Panc1 (cell line): ENCODE data around the gene DNER. TPM values are rescaled to one million over a fixed set of nuclear protein-coding genes. Genes with fewer than 3 reads are reported as not detected.
"Not testable (repeated sequence)": the region's sequence is repeated elsewhere in the genome, so short reads cannot be mapped to it uniquely, and the experiment has no call there.

Source experiments
- ATAC-seq: fragments of 200-7000 bp; cut with Tn5 transposase; 2 replicates; pipeline ENCODE4 v1.9.1; 2020; ENCODE audit warnings: mild to moderate bottlenecking, moderate library complexity
- BruUV-seq: library from RNA; stranded (reverse); fragments of 400-500 nt; replicated peaks from 2 replicates; lab custom pipeline; 2021; lab: Mats Ljungman, UMichigan
- CTCF ChIA-PET: fragments of 300-600 bp; sonication (Branson Sonifier 250); formaldehyde crosslinking; loops from one replicate; lab custom pipeline; 2022; ENCODE audit warnings: antibody characterized with exemption; lab: Charles Lee
- POLR2A ChIA-PET: fragments of 300-600 bp; sonication (Branson Sonifier 250); formaldehyde crosslinking; loops from one replicate; lab custom pipeline; 2022; ENCODE audit warnings: antibody characterized with exemption; lab: Charles Lee
- DNase-seq: peaks from one replicate; pipeline ENCODE4 v3.0.0-alpha.2; 2010; ENCODE audit warnings: low read depth, low spot score
- H3K27ac ChIP-seq: 2 replicates; pipeline ENCODE4 v1.5.1; 2011; ENCODE audit warnings: mild to moderate bottlenecking, low read length, inconsistent platforms
- H3K27me3 ChIP-seq: fragments of 200-500 bp; sonication (Bioruptor generic); 2 replicates; pipeline ENCODE4 v1.6.0; 2014; ENCODE audit warnings: low read length, inconsistent platforms; ENCODE audit not compliant: control insufficient read depth, insufficient read depth
- H3K36me3 ChIP-seq: fragments of 200-500 bp; sonication (Bioruptor generic); 2 replicates; pipeline ENCODE4 v1.5.1; 2014; ENCODE audit warnings: inconsistent platforms, mild to moderate bottlenecking, low read length, moderate library complexity; ENCODE audit not compliant: control insufficient read depth, insufficient read depth
- H3K4me1 ChIP-seq: 2 replicates; pipeline ENCODE4 v1.5.1; 2011; ENCODE audit warnings: inconsistent platforms, mild to moderate bottlenecking, low read length, moderate library complexity; ENCODE audit not compliant: control insufficient read depth, insufficient read depth
- H3K4me3 ChIP-seq, 2 experiments: 2 replicates each; pipeline ENCODE4 v1.5.1; 2011 to 2012; ENCODE audit warnings: low read depth in 2 of 2, low read length in 2 of 2, mild to moderate bottlenecking in 2 of 2, inconsistent platforms in 1 of 2, moderate library complexity in 1 of 2
- H3K9me3 ChIP-seq: fragments of 200-500 bp; sonication (Bioruptor generic); 2 replicates; pipeline ENCODE4 v1.5.1; 2014; ENCODE audit warnings: low read depth, mild to moderate bottlenecking, inconsistent platforms, low read length, moderate library complexity; ENCODE audit not compliant: control insufficient read depth, insufficient read depth
- CTCF ChIP-seq: fragments of 450-650 bp; IDR thresholded peaks from 2 replicates; pipeline ENCODE4 v1.5.1; 2017; ENCODE audit warnings: mild to moderate bottlenecking
- POLR2AphosphoS5 ChIP-seq: IDR thresholded peaks from 2 replicates; pipeline ENCODE4 v1.6.1; 2012; ENCODE audit warnings: mild to moderate bottlenecking, low read depth, low read length, moderate library complexity
- REST ChIP-seq, 2 experiments: IDR thresholded peaks; 2 replicates each; pipeline ENCODE4 v1.6.1; 2011 to 2012; ENCODE audit warnings: low read depth in 2 of 2, control low read depth in 1 of 2, low read length in 1 of 2, mild to moderate bottlenecking in 1 of 2, moderate library complexity in 1 of 2; ENCODE audit not compliant: insufficient read depth in 1 of 2
- SIN3A ChIP-seq: IDR thresholded peaks from 2 replicates; pipeline ENCODE4 v1.6.1; 2012; ENCODE audit warnings: low read depth, mild to moderate bottlenecking, low read length, moderate library complexity, borderline replicate concordance; ENCODE audit not compliant: insufficient read depth
- TCF7L2 ChIP-seq: IDR thresholded peaks from 2 replicates; pipeline ENCODE4 v1.6.1; 2011; ENCODE audit warnings: mild to moderate bottlenecking, low read depth, low read length, inconsistent platforms
- in situ Hi-C: cut with HindIII; loops from 2 replicates; pipeline ENCODE4 v1.10.0; 2016; ENCODE audit warnings: low sequenced_read_pairs, low pct_unique_long_range_greater_than_20kb
- intact Hi-C: fragments of 100-400 bp; cut with micrococcal nuclease; formaldehyde crosslinking; loops from one replicate; pipeline ENCODE4 v1.10.0; 2022; ENCODE audit not compliant: unreplicated experiment
- total RNA-seq: library from RNA; stranded (reverse); gene quantifications from one replicate; pipeline ENCODE4 v1.2.1, GENCODE V29; 2021; ENCODE audit not compliant: unreplicated experiment

Gene DNER
- total RNA-seq, 1 experiment from 2014 or later, result 0.31 TPM

GRCh38 chr2:229748950-229749349 is 34.6 kb upstream of the DNER start:
- H3K9me3 ChIP-seq, result no peaks in the 10 kb centered on the region
- H3K4me3 ChIP-seq, result no peak overlapping the region
- in situ Hi-C loops, result no loop called here
- no TSS peak for BruUV-seq
- no peaks in the 10 kb centered on the region for H3K36me3 ChIP-seq
- ChIA-PET CTCF (no interaction called here), POLR2A (no interaction called here)
- DNase-seq, result no peak
- 0 out of 2 replicates have a peak, but pooled peaks have one; percentile 72 for ATAC-seq
- no peaks in the 10 kb centered on the region for H3K27me3 ChIP-seq
- H3K27ac ChIP-seq, result no peak overlapping the region
- no peak for TF ChIP-seq SIN3A
- no peak for TF ChIP-seq REST (IDR thresholded peaks at IDR 0.05; ENCODE audit: insufficient read depth in 1 of 2, low read depth in 2 of 2, low read length in 1 of 2)
- TF ChIP-seq CTCF, result no peak; the same call in 1 of the 2 replicates
- TF ChIP-seq TCF7L2, result no peak
- no peak for TF ChIP-seq POLR2AphosphoS5
- no peaks in the 10 kb centered on the region for H3K4me1 ChIP-seq
- intact Hi-C loops, result no loop called here

GRCh38 chr2:229742691-229743090 is 28.3 kb upstream of the DNER start:
- H3K9me3 ChIP-seq, H3K4me1 ChIP-seq, intact Hi-C loops, H3K4me3 ChIP-seq, H3K36me3 ChIP-seq, POLR2A ChIA-PET, H3K27me3 ChIP-seq, BruUV-seq, ATAC-seq, DNase-seq, H3K27ac ChIP-seq, CTCF ChIA-PET, in situ Hi-C loops: not testable (repeated sequence)

- BruUV-seq, result no TSS peak
- no peak for ATAC-seq
- POLR2A ChIA-PET, result no interaction called here
- Histone ChIP-seq H3K27me3 (no peaks in the 10 kb centered on the region), H3K4me1 (no peaks in the 10 kb centered on the region), H3K9me3 (peaks cover 18% of the 10 kb centered on the region; the same call in 1 of the 2 replicates), H3K36me3 (no peaks in the 10 kb centered on the region), H3K4me3 (no peak overlapping the region), H3K27ac (no peak overlapping the region)
- CTCF ChIA-PET, result no interaction called here
- intact Hi-C loops (no loop called here), in situ Hi-C loops (no loop called here)
- TF ChIP-seq TCF7L2, result no peak
- no peak for TF ChIP-seq REST (IDR thresholded peaks at IDR 0.05; ENCODE audit: insufficient read depth in 1 of 2, low read depth in 2 of 2, low read length in 1 of 2)
- no peak for TF ChIP-seq CTCF
- TF ChIP-seq POLR2AphosphoS5, result no peak
- TF ChIP-seq SIN3A, result no peak
- DNase-seq, result no peak
Observed at GRCh38 chr2:229740279-229740678, 25.9 kb upstream of the DNER start.
